ENCODE data around the gene CMTR1.

DNA sequence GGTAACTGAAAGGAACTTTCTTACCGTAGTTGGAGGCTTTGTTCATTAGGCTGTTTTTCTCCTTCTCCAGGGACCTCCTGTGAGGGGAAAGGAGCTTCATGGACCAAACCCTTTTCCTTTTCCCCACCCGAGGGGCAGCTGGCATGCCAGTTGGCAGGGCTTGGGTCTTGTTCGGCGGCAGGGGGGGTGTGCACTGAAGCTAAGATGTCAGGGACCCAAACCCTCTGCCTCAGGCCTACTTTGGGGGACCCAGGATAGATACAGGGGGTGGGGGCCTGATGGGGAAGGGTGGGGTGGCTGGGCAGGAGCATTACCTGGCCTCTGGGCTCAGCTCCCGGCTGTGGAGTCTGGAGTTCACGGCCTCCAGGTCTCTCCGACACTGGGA is 51.8 kb downstream of the CMTR1 start:
- TF ChIP-seq, protein P1, sequence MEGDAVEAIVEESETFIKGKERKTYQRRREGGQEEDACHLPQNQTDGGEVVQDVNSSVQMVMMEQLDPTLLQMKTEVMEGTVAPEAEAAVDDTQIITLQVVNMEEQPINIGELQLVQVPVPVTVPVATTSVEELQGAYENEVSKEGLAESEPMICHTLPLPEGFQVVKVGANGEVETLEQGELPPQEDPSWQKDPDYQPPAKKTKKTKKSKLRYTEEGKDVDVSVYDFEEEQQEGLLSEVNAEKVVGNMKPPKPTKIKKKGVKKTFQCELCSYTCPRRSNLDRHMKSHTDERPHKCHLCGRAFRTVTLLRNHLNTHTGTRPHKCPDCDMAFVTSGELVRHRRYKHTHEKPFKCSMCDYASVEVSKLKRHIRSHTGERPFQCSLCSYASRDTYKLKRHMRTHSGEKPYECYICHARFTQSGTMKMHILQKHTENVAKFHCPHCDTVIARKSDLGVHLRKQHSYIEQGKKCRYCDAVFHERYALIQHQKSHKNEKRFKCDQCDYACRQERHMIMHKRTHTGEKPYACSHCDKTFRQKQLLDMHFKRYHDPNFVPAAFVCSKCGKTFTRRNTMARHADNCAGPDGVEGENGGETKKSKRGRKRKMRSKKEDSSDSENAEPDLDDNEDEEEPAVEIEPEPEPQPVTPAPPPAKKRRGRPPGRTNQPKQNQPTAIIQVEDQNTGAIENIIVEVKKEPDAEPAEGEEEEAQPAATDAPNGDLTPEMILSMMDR (IDR thresholded peaks at IDR 0.05): no peak
- TF ChIP-seq POLR2A (IDR thresholded peaks at IDR 0.05) (no peak), POLR2AphosphoS5 (IDR thresholded peaks at IDR 0.05) (no peak)

Data from prostate gland (tissue), 2 donors.